Fibroblast of villous mesenchyme (primary cell): ENCODE measurements around the gene ZBED1. TPM values are rescaled to one million over a fixed set of nuclear protein-coding genes. Genes with fewer than 3 reads are reported as not detected.
"Not testable (repeated sequence)": the region's sequence is repeated elsewhere in the genome, so short reads cannot be mapped to it uniquely, and the experiment has no call there.

ENCODE experiments used
- DNase-seq: peaks from one replicate; pipeline ENCODE4 v3.0.0-alpha.2; 2010; ENCODE audit warnings: low read depth
- H3K4me3 ChIP-seq: 2 replicates; pipeline ENCODE4 v1.5.1; 2011; ENCODE audit warnings: low read depth, mild to moderate bottlenecking, low read length
- total RNA-seq: library from RNA; depleted of rRNA; stranded (reverse); fragments of >200 nt; gene quantifications from 2 replicates; pipeline ENCODE4 v1.2.3, GENCODE V29; 2012
- TF ChIP-seq, protein P1 (sequence below): IDR thresholded peaks from 2 replicates; pipeline ENCODE4 v1.5.1; 2012; ENCODE audit warnings: low read depth, mild to moderate bottlenecking, low read length; ENCODE audit not compliant: insufficient read depth

The ZBED1 gene
- total RNA-seq, 1 donor: 32.4 TPM

DNA sequence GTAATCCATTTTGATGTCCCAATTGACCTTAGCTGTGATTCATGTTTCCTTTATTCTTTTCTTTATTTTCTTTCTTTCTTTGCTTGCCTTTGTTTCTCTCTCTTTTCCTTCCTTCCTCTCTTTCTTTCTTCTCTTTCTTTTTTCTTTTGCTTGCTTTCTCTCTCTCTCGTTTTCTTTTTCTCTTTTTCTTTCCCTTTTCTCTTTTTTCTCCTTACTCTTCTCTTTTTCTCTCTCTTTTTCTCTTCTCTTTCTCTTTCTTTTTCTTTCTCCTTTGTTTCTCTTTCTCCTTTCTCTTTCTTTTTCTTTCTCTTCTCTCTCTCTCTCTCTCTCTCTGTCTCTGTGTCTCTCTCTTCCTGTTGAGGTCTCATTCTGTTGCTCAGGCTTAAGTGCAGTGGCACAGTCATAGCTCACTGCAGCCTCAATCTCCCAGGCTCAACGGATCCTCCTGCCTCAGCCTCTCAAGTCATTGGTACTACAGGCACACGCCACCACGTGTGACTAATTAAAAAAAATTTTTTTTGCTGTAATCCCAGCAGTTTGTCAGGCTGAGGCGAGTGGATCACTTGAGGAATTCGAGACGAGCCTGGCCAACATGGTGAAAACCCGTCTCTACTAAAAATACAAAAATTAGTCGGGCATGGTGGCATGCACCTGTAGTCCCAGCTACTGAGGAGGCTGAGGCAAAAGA is 8.0 kb upstream of the ZBED1 start:
- DNase-seq: no peak
- no peak overlapping the region for H3K4me3 ChIP-seq
- TF ChIP-seq, protein P1, sequence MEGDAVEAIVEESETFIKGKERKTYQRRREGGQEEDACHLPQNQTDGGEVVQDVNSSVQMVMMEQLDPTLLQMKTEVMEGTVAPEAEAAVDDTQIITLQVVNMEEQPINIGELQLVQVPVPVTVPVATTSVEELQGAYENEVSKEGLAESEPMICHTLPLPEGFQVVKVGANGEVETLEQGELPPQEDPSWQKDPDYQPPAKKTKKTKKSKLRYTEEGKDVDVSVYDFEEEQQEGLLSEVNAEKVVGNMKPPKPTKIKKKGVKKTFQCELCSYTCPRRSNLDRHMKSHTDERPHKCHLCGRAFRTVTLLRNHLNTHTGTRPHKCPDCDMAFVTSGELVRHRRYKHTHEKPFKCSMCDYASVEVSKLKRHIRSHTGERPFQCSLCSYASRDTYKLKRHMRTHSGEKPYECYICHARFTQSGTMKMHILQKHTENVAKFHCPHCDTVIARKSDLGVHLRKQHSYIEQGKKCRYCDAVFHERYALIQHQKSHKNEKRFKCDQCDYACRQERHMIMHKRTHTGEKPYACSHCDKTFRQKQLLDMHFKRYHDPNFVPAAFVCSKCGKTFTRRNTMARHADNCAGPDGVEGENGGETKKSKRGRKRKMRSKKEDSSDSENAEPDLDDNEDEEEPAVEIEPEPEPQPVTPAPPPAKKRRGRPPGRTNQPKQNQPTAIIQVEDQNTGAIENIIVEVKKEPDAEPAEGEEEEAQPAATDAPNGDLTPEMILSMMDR: no peak

DNA sequence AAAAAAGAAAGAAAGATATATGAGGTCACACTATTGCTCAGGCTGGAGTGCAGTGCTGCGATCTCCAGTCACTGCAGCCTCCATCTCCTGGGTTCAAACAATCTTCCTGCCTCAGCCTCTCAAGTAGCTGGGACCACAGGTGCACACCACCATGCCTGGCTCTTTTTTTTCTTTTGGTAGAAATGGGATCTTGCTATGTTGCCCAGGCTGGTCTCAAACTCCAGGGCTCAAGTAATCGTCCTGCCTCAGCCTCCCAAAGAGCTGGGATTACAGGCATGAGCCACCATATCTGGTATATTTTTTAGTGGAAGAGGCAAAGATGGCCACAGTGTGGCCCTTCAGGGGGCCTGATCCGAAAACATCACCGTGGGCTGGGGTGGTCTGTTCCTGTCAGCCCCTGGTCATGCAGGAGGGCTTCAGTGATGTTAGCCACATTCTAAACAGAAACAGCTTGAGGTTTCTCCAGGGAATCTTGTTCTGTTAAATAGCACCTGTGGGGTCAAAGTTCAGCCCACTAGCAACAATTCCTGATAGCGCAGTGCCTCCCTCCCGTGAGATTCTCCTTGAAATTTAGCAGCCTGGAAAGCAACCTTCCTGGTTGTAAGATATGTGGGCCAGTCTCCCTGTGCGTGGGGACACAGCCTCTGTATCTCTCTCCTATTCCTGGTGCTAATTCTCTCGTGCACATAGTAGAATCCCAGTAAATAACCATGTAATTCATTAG is 7.3 kb upstream of the ZBED1 start:
- TF ChIP-seq, protein P1: no peak
- DNase-seq: no peak
- H3K4me3 ChIP-seq: no peak overlapping the region

DNA sequence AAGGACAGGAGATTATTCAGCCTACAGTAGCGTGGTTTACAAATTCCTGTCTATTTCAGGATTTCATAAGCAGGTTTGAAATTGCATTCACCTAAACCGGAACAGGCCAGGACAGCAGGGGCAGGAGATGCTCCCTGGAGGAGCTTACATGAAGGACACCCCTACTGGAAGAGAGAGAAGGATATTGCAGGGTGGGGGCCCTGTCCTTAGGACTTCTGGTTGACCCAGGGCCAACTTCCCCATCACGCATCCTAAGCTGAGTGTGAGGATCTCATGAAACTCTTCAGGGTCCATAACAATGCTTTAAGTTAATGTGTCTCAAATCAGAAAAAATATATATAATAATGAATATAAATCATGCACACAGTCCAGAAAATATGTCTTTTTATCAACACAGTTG is 6.4 kb upstream of the ZBED1 start:
- no peak overlapping the region for H3K4me3 ChIP-seq
- DNase-seq: no peak
- TF ChIP-seq, protein P1: no peak

DNA sequence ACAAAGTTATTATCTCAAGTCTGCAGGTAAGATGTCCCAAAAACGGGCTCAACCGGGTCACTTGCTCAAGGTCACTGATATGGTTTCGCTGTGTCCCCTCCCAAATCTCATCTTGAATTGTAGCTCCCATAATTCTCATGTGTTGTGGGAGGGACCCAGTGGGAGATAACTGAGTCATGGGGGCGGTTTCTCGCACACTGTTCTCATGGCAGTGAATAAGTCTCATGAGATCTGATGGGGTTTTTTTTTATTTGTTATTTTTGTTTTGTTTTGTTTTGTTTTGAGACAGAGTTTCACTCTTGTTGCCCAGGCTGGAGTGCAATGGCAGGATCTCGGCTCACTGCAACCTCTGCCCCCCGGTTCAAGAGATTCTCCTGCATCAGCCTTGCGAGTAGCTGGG is 4.6 kb upstream of the ZBED1 start:
- H3K4me3 ChIP-seq, DNase-seq: not testable (repeated sequence)

DNA sequence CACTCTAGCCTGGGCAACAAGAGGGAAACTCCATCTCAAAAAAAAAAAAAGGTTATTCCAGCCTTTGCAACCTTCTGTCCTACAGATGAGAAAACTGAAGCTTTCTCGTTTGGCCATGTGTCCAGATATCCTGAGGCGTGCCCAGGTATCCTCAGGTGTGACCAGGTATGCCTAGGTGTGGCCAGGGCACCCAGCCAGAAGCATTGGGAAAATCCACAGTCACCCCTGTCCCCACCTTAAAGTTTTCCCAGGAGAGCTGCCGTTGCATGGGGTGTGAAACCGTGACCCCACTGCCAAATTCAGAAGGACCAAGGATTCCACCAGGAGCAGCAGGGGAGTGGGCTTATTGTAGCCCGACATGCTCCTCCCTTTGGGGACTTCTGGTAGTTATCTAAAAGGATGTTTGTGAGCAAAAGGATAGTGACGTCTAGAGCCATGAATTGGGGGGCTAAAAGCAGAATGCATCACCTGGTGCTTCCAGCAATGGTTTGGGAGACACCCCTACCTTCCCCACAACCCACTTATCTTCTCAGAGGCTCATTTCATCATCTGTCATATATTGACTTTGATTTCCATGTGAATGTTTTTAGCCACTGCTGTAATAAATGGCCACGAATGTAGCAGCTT is 4.0 kb upstream of the ZBED1 start:
- no peak for DNase-seq
- no peak overlapping the region for H3K4me3 ChIP-seq
- TF ChIP-seq, protein P1: no peak

DNA sequence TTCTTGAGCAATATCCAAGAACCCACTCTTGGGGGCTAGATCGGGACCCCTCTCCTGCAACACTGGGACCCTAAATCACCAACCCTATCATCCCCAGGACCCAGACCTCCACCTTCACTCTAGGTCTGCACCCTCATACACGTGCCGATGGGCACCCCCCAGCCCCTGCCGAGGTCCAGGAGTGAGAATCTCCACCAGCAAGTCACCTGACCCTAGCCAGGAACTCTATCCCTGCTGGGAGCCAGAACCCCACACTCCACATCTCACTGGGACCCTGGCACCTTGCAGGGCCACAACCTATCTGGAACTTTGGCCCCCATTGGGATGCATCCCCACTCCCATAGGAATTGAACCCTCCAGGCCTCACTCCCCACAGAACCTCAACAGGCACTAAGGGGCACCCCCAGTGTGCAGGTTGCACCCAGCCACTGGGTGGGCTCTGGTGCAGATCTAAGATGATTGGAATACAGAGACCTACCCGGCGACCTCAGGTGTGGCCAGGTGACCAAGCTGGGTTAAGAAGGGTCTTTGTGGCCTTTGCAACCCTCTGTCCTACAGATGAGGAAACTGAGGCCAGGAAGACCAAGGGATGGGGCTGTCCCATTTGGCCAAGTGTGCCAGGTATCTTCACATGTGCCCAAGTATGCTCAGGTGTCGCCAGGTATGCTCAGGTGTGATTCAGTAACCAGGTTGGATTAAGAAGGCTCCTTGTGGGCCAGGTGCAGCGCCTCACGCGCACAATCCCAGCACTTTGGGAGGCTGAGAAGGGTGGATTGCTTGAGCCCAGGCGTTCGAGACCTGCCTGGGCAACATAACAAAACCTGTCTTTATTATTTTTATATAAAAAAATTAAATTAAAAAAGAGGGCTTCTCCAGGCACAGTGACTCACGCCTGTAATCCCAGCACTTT is 3.1 kb upstream of the ZBED1 start:
- TF ChIP-seq, protein P1: no peak
- DNase-seq: no peak
- H3K4me3 ChIP-seq: no peak overlapping the region
